AG10803 (cell line): ENCODE measurements around the gene STBD1.

Source experiments
- DNase-seq: peaks from one replicate; pipeline ENCODE4 v3.0.0; 2010; ENCODE audit warnings: low read depth
- H3K4me3 ChIP-seq: 2 replicates; pipeline ENCODE4 v1.5.1; 2011; ENCODE audit warnings: mild to moderate bottlenecking, low read length, control low read depth
- CTCF ChIP-seq: conservative IDR thresholded peaks from 2 replicates; pipeline ENCODE4 v1.5.1; 2011; ENCODE audit warnings: mild to moderate bottlenecking, low read length, control low read depth, inconsistent platforms

Gene STBD1

GRCh38 chr4:76310683-76311082 lies 4.2 kb downstream of the STBD1 start:
- no peak for DNase-seq
- no peak for TF ChIP-seq CTCF

GRCh38 chr4:76311896-76312331 lies 5.4 kb downstream of the STBD1 start:
- no peak overlapping the region for H3K4me3 ChIP-seq
- TF ChIP-seq CTCF = no peak
- DNase-seq = no peak

More at GRCh38 chr4:76310683-76311082, 4.2 kb downstream of the STBD1 start:
- no peak overlapping the region for H3K4me3 ChIP-seq

- H3K4me3 ChIP-seq = no peak overlapping the region
- no peak for DNase-seq
- no peak for TF ChIP-seq CTCF
These were observed 5.9 kb downstream of the STBD1 start for GRCh38 chr4:76312457-76312856.

GRCh38 chr4:76313547-76313946 lies 7.0 kb downstream of the STBD1 start:
- H3K4me3 ChIP-seq = no peak overlapping the region
- no peak for TF ChIP-seq CTCF
- no peak for DNase-seq

GRCh38 chr4:76315267-76315918 lies 8.9 kb downstream of the STBD1 start:
- no peak for DNase-seq
- TF ChIP-seq CTCF = no peak
- no peak overlapping the region for H3K4me3 ChIP-seq

GRCh38 chr4:76316131-76316530 lies 9.6 kb downstream of the STBD1 start:
- no peak overlapping the region for H3K4me3 ChIP-seq
- TF ChIP-seq CTCF = no peak
- no peak for DNase-seq

GRCh38 chr4:76322236-76322635 lies 15.7 kb downstream of the STBD1 start:
- H3K4me3 ChIP-seq = no peak overlapping the region
- TF ChIP-seq CTCF = no peak
- no peak for DNase-seq
